Measurements from ENCODE around the gene QSER1. TPM values are rescaled to one million over a fixed set of nuclear protein-coding genes. Genes with fewer than 3 reads are reported as not detected.

QSER1 gene
- total RNA-seq, 4 donors from 2014 or later: 27.0 to 89.0 (median 49.5) TPM

DNA sequence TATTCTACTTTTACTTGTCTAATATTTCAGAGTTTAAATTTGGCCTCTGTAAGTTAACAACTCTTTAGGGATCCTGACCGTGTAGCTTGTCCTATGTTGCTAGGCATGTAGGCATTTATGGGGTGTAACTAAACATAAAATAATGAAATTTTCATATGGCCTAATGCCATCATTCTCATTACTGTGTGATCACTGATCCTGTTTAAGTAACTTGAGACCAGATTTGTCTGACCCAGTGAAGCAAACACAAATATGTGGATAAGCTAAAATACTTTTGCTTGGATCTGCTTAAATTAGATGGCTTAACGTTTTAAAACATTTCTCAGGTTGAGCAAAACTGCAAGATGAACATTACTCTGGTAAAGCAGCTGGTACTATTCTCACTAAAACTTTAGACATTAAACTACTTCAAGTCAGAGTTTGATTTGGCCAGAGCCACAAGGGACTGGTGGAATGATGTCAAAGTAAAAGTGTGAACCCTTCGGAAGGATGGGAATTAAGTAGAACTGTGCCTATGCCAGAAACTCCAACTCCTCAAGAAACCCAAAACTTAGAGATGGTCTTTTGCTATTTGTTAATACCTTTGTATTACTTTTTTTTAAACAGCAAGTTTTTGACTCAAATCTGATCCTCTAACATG is 12.5 kb downstream of the QSER1 start:
- Histone ChIP-seq H3K9me3 (no peaks in the 10 kb centered on the region), H3K36me3 (no peaks in the 10 kb centered on the region), H3K4me1 (peaks cover 18% of the 10 kb centered on the region), H3K4me3 (no peak overlapping the region), H3K27me3 (no peaks in the 10 kb centered on the region), H3K27ac (no peak overlapping the region)
- DNase-seq (ENCODE audit: low spot score in 2 of 2): no peak
- 25% methylated on average over 3 of the region's 3 CpGs for WGBS
- TF ChIP-seq, protein P1, sequence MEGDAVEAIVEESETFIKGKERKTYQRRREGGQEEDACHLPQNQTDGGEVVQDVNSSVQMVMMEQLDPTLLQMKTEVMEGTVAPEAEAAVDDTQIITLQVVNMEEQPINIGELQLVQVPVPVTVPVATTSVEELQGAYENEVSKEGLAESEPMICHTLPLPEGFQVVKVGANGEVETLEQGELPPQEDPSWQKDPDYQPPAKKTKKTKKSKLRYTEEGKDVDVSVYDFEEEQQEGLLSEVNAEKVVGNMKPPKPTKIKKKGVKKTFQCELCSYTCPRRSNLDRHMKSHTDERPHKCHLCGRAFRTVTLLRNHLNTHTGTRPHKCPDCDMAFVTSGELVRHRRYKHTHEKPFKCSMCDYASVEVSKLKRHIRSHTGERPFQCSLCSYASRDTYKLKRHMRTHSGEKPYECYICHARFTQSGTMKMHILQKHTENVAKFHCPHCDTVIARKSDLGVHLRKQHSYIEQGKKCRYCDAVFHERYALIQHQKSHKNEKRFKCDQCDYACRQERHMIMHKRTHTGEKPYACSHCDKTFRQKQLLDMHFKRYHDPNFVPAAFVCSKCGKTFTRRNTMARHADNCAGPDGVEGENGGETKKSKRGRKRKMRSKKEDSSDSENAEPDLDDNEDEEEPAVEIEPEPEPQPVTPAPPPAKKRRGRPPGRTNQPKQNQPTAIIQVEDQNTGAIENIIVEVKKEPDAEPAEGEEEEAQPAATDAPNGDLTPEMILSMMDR (IDR thresholded peaks at IDR 0.05): no peak
- TF ChIP-seq POLR2A (IDR thresholded peaks at IDR 0.05) (no peak), POLR2AphosphoS5 (IDR thresholded peaks at IDR 0.05) (no peak), EP300 (IDR thresholded peaks at IDR 0.05) (no peak)

DNA sequence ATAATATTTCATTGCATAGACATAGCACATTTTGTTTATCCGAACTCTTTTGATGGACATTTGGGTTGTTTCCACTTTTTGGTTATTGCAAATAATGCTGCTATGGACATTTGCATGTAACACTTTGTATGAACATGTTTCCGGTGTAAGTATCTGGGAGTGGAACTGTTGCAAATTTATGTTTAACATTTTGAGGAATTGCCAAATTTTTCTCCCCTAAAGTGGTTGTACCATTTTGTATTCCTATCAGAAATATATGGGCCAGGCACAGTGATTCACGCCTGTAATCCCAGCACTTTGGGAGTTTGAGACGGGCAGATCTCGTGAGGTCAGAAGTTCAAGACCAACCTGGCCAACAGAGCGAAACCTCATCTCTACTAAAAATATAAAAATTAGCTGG is 16.0 kb downstream of the QSER1 start:
- no peak overlapping the region for H3K27ac ChIP-seq
- 92% methylated on average over 6 of the region's 6 CpGs for WGBS

DNA sequence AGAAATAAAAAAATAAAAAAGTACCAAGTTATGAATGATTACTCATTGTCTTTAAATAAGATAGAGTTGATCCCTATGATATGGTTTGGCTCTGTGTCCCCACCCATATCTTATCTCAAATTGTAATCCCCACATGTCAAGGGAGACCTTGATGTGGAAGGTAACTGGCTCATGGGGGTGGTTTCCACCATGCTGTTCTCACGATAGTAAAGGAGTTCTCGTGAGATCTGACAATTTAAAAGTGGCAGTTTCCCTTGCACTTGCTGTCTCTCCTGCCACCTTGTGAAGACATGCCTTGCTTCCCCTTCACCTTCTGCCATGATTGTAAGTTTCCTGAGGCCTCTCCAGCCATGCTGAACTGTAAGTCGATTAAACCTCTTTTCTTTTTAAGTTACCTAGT is 18.8 kb downstream of the QSER1 start:
- no peaks in the 10 kb centered on the region for H3K36me3 ChIP-seq
- H3K4me3 ChIP-seq: no peak overlapping the region
- no peak for DNase-seq (ENCODE audit: low spot score in 2 of 2)
- H3K27ac ChIP-seq: no peak overlapping the region
- no peaks in the 10 kb centered on the region for H3K27me3 ChIP-seq
- TF ChIP-seq POLR2A (IDR thresholded peaks at IDR 0.05): no peak
- TF ChIP-seq, protein P1 (IDR thresholded peaks at IDR 0.05): no peak
- no peaks in the 10 kb centered on the region for H3K4me1 ChIP-seq
- 94% methylated on average over 3 of the region's 3 CpGs for WGBS
- no peaks in the 10 kb centered on the region for H3K9me3 ChIP-seq

More for the DNA sequence above, 16.0 kb downstream of the QSER1 start:
- DNase-seq (ENCODE audit: low spot score in 2 of 2): no peak
- no peak overlapping the region for H3K4me3 ChIP-seq
- no peaks in the 10 kb centered on the region for H3K27me3 ChIP-seq
- H3K36me3 ChIP-seq: no peaks in the 10 kb centered on the region
- H3K4me1 ChIP-seq: peaks cover 7% of the 10 kb centered on the region
- H3K9me3 ChIP-seq: no peaks in the 10 kb centered on the region
- TF ChIP-seq, protein P1 (IDR thresholded peaks at IDR 0.05): no peak
- TF ChIP-seq EP300 (IDR thresholded peaks at IDR 0.05): no peak
- no peak for TF ChIP-seq POLR2A (IDR thresholded peaks at IDR 0.05)
- no peak for TF ChIP-seq POLR2AphosphoS5 (IDR thresholded peaks at IDR 0.05)

DNA sequence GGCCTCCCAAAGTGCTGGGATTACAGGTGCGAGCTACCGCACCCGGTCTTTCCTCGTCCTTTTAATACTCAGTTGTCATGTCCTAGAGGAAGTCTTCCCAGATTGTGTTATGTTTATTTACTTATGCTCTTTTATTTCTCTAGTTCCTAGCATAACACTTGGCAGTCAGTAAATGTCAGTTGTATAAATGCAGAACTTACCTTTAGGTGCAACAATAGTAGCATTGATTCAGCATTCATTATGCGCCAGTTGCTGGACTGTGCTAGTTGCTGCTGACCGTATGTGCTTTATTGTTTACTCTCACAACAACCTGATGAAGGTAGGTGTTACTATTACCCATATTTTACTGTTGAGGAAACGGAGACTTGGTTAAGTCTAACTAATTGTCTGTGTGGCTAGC is 20.8 kb downstream of the QSER1 start:
- Histone ChIP-seq H3K27ac (no peak overlapping the region), H3K4me3 (no peak overlapping the region), H3K9me3 (no peaks in the 10 kb centered on the region), H3K4me1 (no peaks in the 10 kb centered on the region), H3K27me3 (no peaks in the 10 kb centered on the region), H3K36me3 (no peaks in the 10 kb centered on the region)
- no peak for DNase-seq (ENCODE audit: low spot score in 2 of 2)
- TF ChIP-seq POLR2A (IDR thresholded peaks at IDR 0.05) (no peak), POLR2AphosphoS5 (IDR thresholded peaks at IDR 0.05) (no peak), EP300 (IDR thresholded peaks at IDR 0.05) (no peak)
- TF ChIP-seq, protein P1 (IDR thresholded peaks at IDR 0.05): no peak
- 90% methylated on average over 7 of the region's 7 CpGs for WGBS

DNA sequence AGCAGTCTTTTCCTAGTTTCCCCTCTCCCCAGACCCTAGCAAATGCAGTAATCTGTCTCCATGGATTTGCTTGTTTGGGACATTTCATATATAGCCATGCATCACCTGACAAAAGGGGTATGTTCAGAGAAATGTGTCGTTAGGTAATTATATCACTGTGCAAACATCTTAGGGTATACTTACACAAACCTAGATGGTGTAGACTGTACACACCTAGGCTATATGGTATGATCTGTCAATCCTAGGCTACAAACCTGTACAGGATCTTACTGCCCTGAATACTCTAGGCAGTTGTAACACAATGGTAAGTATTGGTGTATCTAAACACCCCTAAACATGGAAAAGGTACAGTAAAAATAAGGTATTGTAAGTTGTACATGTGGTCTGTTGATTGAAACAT is 23.8 kb downstream of the QSER1 start:
- no peak for DNase-seq (ENCODE audit: low spot score in 2 of 2)
- Histone ChIP-seq H3K36me3 (no peaks in the 10 kb centered on the region), H3K9me3 (no peaks in the 10 kb centered on the region), H3K27me3 (no peaks in the 10 kb centered on the region), H3K27ac (no peak overlapping the region), H3K4me3 (no peak overlapping the region), H3K4me1 (no peaks in the 10 kb centered on the region)
- no peak for TF ChIP-seq EP300 (IDR thresholded peaks at IDR 0.05)
- TF ChIP-seq POLR2AphosphoS5 (IDR thresholded peaks at IDR 0.05): no peak
- TF ChIP-seq, protein P1 (IDR thresholded peaks at IDR 0.05): no peak
- TF ChIP-seq POLR2A (IDR thresholded peaks at IDR 0.05): no peak
- WGBS: 91% methylated on average over 1 of the region's 1 CpG
